ENCODE results near the gene SPINK8. TPM values are rescaled to one million over a fixed set of nuclear protein-coding genes. Genes with fewer than 3 reads are reported as not detected.

SPINK8 gene
- total RNA-seq, 1 donor from 2014 or later, result not detected

DNA sequence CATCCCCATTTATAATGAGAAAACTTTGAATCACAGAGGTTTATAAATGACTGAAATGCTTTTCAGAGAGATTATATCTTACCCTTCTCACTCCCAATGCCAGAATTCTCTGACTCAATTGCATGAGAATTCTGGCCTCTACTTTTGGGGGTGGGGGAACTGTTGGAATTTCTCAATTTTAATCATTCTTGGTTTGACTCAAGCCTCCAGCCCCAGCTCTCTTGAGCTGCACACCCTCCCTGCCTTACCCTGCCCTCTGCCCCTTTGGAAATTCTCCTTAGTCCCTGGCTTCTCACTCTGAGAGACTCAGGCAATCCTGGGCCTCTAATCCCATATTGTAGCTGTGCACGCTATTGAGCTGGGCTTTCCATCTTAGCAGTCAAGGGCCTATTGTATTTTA, 48.3 kb downstream of the SPINK8 start:
- Histone ChIP-seq H3K27me3 (no peaks in the 10 kb centered on the region), H4K20me1 (ENCODE audit: low read depth) (no peaks in the 10 kb centered on the region), H3F3A (ENCODE audit: low read depth) (no peaks in the 10 kb centered on the region), H3K4me3 (no peak overlapping the region), H3K9ac (no peak overlapping the region), H3K9me3 (ENCODE audit: low read depth) (no peaks in the 10 kb centered on the region), H3K4me2 (no peak overlapping the region), H3K79me2 (ENCODE audit: low read depth) (no peaks in the 10 kb centered on the region), H2AFZ (replicated peaks) (no peak overlapping the region), H3K27ac (no peak overlapping the region), H3K4me1 (no peaks in the 10 kb centered on the region), H3K36me3 (no peaks in the 10 kb centered on the region)
- no peak for DNase-seq (ENCODE audit: low spot score)
- H3K4me1 Mint-ChIP-seq, result no peaks in the 10 kb centered on the region
- H3K4me3 Mint-ChIP-seq, result no peak overlapping the region
- peaks cover 6% of the 10 kb centered on the region for H3K27me3 Mint-ChIP-seq (ENCODE audit: insufficient read depth, low read depth)
- H3K27ac Mint-ChIP-seq, result peak overlapping the region; percentile 44
- H3K9me3 Mint-ChIP-seq, result peaks cover 9% of the 10 kb centered on the region
- TF ChIP-seq, protein P1, sequence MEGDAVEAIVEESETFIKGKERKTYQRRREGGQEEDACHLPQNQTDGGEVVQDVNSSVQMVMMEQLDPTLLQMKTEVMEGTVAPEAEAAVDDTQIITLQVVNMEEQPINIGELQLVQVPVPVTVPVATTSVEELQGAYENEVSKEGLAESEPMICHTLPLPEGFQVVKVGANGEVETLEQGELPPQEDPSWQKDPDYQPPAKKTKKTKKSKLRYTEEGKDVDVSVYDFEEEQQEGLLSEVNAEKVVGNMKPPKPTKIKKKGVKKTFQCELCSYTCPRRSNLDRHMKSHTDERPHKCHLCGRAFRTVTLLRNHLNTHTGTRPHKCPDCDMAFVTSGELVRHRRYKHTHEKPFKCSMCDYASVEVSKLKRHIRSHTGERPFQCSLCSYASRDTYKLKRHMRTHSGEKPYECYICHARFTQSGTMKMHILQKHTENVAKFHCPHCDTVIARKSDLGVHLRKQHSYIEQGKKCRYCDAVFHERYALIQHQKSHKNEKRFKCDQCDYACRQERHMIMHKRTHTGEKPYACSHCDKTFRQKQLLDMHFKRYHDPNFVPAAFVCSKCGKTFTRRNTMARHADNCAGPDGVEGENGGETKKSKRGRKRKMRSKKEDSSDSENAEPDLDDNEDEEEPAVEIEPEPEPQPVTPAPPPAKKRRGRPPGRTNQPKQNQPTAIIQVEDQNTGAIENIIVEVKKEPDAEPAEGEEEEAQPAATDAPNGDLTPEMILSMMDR (IDR thresholded peaks at IDR 0.05), result no peak
- TF ChIP-seq EZH2phosphoT487 (IDR thresholded peaks at IDR 0.05) (no peak), EZH2 (IDR thresholded peaks at IDR 0.05) (no peak)
- peaks cover 22% of the 10 kb centered on the region for H3K36me3 Mint-ChIP-seq

DNA sequence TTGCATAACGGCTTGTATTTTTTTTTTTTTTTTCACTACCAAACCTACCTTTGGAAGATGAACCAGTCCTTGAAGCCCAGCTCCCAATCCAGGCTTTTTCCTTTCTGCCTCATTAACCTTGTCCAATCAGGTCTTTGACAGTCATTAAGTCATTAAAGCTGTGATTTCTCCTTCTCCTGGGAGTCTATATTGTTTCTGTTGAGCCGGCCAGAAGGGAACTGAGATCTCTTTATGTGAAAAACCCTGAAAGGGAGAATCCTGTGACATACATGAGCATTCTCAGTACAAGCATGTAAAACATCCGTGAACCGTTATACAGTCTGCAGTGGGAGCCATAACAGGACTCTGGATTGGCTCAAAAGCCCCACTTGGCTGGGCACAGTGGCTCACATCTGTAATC, 52.6 kb downstream of the SPINK8 start:
- TF ChIP-seq EZH2 (IDR thresholded peaks at IDR 0.05) (no peak), EZH2phosphoT487 (IDR thresholded peaks at IDR 0.05) (no peak)
- TF ChIP-seq, protein P1 (IDR thresholded peaks at IDR 0.05), result no peak
- Mint-ChIP-seq H3K4me3 (no peak overlapping the region), H3K9me3 (no peaks in the 10 kb centered on the region), H3K27me3 (ENCODE audit: insufficient read depth, low read depth) (peaks cover 2% of the 10 kb centered on the region), H3K27ac (no peak overlapping the region), H3K36me3 (peaks cover 4% of the 10 kb centered on the region), H3K4me1 (no peaks in the 10 kb centered on the region)
- peaks cover 9% of the 10 kb centered on the region for H3F3A ChIP-seq (ENCODE audit: low read depth)
- no peak overlapping the region for H3K27ac ChIP-seq
- H3K36me3 ChIP-seq, result no peaks in the 10 kb centered on the region
- no peaks in the 10 kb centered on the region for H3K79me2 ChIP-seq (ENCODE audit: low read depth)
- H2AFZ ChIP-seq (replicated peaks), result no peak overlapping the region
- DNase-seq (ENCODE audit: low spot score), result no peak
- no peak overlapping the region for H3K4me3 ChIP-seq
- H4K20me1 ChIP-seq (ENCODE audit: low read depth), result no peaks in the 10 kb centered on the region
- no peak overlapping the region for H3K4me2 ChIP-seq
- no peaks in the 10 kb centered on the region for H3K27me3 ChIP-seq
- peaks cover 29% of the 10 kb centered on the region for H3K4me1 ChIP-seq
- no peaks in the 10 kb centered on the region for H3K9me3 ChIP-seq (ENCODE audit: low read depth)
- no peak overlapping the region for H3K9ac ChIP-seq

- Mint-ChIP-seq H3K4me3 (no peak overlapping the region), H3K27ac (no peak overlapping the region), H3K27me3 (ENCODE audit: insufficient read depth, low read depth) (peaks cover 2% of the 10 kb centered on the region), H3K4me1 (no peaks in the 10 kb centered on the region), H3K9me3 (no peaks in the 10 kb centered on the region), H3K36me3 (peaks cover 4% of the 10 kb centered on the region)
- H3K36me3 ChIP-seq, result no peaks in the 10 kb centered on the region
- no peaks in the 10 kb centered on the region for H3K79me2 ChIP-seq (ENCODE audit: low read depth)
- H3K4me1 ChIP-seq, result peaks cover 29% of the 10 kb centered on the region
- no peaks in the 10 kb centered on the region for H4K20me1 ChIP-seq (ENCODE audit: low read depth)
- H3K27me3 ChIP-seq, result no peaks in the 10 kb centered on the region
- H3K9me3 ChIP-seq (ENCODE audit: low read depth), result no peaks in the 10 kb centered on the region
- no peak overlapping the region for H3K9ac ChIP-seq
- peak overlapping the region; percentile 52 for H3K4me2 ChIP-seq
- no peak for DNase-seq (ENCODE audit: low spot score)
- H2AFZ ChIP-seq (replicated peaks), result no peak overlapping the region
- peaks cover 11% of the 10 kb centered on the region for H3F3A ChIP-seq (ENCODE audit: low read depth)
- no peak overlapping the region for H3K4me3 ChIP-seq
- TF ChIP-seq, protein P1 (IDR thresholded peaks at IDR 0.05), result no peak
- no peak for TF ChIP-seq EZH2 (IDR thresholded peaks at IDR 0.05)
- no peak overlapping the region for H3K27ac ChIP-seq
Observed at GRCh38 chr3:48278884-48279559, 54.4 kb downstream of the SPINK8 start.
